Adrenal gland (tissue), 5 donors: ENCODE data around the gene TMEM51.

Experiments
- POLR2A ChIP-seq, 2 donors: fragments of 450-650 bp; IDR thresholded peaks; one replicate each; pipeline ENCODE4 v1.6.1; 2017; ENCODE audit warnings: antibody characterized with exemption in 2 of 2, mild to moderate bottlenecking in 2 of 2, moderate library complexity in 1 of 2
- TF ChIP-seq, protein P1 (sequence below), 6 experiments: fragments of 450-650 bp in 4 of 6; fragments of 200-600 bp in 2 of 6; sonication (generic) in 1 of 6; IDR thresholded peaks; 1 replicate in 5 of 6; 2 replicates in 1 of 6; pipeline versions ENCODE4 v1.5.1 to v1.8.0; 2016 to 2021; ENCODE audit warnings: antibody characterized with exemption in 6 of 6, mild to moderate bottlenecking in 2 of 6, moderate library complexity in 1 of 6
- donor health status: DM: no; HTN: no; CAD: no.

DNA sequence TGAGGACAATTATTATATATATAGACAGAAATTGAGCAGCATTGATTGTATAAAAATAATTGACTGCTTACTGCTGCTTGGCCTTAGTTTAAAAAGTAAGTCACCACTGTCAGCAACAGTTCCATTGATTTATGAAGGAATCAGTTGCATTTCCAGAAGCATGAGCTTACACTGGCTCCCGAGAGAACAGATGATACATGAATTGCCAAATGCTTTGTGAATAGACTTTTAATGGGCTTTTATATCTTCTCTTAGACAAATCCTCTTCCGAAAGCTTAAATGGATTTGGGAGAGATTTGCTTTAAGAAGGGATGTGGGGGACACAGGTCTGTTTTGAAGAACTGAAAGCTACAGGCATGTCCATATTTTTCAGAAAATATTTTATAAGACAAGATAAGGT lies 101.0 kb downstream of the TMEM51 start:
- TF ChIP-seq, protein P1, sequence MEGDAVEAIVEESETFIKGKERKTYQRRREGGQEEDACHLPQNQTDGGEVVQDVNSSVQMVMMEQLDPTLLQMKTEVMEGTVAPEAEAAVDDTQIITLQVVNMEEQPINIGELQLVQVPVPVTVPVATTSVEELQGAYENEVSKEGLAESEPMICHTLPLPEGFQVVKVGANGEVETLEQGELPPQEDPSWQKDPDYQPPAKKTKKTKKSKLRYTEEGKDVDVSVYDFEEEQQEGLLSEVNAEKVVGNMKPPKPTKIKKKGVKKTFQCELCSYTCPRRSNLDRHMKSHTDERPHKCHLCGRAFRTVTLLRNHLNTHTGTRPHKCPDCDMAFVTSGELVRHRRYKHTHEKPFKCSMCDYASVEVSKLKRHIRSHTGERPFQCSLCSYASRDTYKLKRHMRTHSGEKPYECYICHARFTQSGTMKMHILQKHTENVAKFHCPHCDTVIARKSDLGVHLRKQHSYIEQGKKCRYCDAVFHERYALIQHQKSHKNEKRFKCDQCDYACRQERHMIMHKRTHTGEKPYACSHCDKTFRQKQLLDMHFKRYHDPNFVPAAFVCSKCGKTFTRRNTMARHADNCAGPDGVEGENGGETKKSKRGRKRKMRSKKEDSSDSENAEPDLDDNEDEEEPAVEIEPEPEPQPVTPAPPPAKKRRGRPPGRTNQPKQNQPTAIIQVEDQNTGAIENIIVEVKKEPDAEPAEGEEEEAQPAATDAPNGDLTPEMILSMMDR (IDR thresholded peaks at IDR 0.05) = no peak
- no peak for TF ChIP-seq POLR2A (IDR thresholded peaks at IDR 0.05)
